Smooth muscle cell of the brain vasculature (primary cell): ENCODE measurements around the gene PLCH1.

Experiments used
- DNase-seq: peaks from one replicate; pipeline ENCODE4 v3.0.0-alpha.2; 2012; ENCODE audit warnings: low read depth, low spot score

The PLCH1 gene

GRCh38 chr3:155382396-155383042 is 362.4 kb downstream of the PLCH1 start:
- DNase-seq: peak; percentile 50

- no peak for DNase-seq
Measured at GRCh38 chr3:155377847-155378246, 367.0 kb downstream of the PLCH1 start.

DNA sequence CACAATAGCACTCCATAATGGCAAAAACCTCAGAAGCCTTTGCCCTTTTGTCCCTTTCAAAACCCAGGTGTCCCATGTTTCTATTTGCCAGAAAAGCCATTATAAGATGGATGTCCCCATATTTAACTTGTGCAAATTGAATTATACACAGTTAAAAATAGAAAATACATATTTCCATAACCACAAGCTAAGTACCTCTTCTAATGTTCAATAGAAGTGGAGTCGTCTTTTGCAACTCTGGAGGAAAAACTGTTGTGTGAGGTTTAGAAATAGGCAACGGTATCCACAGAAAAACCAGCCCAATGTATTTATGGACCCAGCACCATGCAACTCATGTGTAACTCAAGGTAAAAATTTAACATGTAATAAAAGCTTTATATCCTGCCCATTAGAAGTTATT is 367.8 kb downstream of the PLCH1 start:
- no peak for DNase-seq

DNA sequence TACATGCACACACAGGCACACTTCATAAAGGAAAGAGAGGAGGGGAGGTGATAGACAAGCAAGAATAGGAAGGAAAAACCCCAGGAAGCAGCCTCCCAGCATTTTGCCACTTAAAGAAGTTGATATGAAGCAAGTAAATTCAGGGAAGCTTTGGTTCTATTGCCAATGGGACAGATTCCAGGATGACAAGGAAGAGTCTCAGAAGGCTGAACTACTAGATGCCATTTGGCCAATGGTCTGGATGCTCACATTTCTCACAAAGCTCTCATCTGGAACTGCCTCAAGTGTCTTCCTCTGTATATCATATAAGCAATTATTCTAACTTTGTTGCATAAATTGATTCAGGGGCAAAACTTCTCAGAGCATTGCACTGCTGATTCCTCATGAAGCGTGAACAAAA is 372.6 kb downstream of the PLCH1 start:
- no peak for DNase-seq

DNA sequence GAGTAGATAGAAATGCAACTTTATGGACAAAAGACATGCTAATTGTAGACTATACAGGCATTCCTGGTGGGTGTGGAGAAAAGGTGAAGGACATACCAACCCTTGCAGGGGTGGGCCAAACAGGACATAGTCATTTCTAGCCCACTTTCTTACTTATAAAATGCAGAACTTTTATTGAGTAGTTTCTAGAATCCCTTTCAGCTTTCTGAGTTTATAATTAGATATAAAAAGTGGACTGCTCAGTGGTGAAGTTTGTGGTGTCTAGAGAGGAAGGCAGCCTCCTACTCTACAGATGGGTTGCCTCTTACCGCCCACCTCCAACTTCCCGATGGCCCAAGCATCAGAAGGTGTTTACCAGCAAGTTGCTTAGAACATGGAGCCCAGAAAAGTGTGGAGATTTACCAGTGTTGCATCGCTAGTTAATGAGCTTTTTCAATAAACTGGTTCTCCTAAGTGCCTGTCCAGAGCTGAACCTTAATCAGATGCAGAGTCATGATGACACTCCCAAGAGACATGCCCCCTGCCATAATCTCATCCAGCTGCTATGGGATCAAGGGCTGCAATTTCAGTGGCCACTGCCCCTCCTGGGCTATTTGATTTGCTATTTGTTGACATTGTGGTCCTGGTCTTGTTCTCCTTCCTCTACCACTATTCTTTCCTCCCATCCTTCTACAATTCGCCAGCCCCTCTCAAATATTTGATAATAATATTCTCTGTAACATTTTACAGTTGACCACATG is 373.9 kb downstream of the PLCH1 start:
- no peak for DNase-seq

- DNase-seq: no peak
Measured at GRCh38 chr3:155370198-155370597, 374.7 kb downstream of the PLCH1 start.

GRCh38 chr3:155369735-155370134 is 375.1 kb downstream of the PLCH1 start:
- no peak for DNase-seq

- no peak for DNase-seq
Measured at GRCh38 chr3:155369244-155369643, 375.6 kb downstream of the PLCH1 start.

DNA sequence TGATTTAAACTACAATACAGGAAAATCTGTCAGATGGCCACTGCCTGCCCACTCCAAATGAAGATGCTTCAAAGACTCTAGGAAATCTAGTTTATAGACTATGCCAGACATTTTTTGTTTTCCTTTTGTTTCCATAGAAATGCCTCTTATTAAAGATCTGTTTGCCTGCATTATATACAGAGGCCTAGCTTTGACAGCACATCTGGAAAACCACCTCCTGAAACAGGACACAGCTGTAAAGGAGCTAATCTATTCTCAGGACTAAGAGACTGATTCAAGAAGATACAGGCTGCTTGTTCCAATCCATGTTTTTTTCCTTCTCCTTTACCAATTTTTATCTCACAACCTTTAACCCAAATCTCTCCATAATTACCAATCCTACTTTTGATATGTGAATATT is 376.1 kb downstream of the PLCH1 start:
- no peak for DNase-seq

- DNase-seq: no peak
Measured at GRCh38 chr3:155367506-155367905, 377.4 kb downstream of the PLCH1 start.

DNA sequence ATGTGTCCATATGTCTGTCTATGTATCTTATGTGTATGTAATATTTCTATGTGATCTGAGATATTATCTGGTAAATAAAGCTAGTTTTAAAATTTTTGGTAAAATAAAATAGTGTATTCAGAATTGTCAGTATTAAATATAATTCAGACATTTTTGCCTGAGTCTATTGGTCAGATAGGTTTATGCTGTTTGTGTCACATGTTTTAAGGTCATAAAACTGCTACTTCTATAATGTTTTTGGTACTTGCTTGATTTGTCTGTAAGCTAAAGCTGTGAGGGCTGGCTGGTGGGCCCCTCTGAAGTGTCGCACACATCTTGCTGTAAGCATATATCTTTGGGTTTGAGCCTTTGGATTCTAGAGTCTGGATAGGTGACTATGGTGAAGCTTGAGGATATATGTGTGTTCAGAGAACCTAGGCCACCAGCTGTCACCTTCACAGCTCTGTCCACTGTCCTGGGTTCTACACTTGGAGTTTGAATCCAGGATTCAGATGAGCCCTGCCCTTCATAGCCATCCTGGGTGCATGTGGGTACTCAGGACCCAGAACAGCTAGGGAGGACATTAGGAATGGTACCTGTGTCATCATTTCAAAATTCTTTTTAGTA is 379.6 kb downstream of the PLCH1 start:
- DNase-seq: no peak

DNA sequence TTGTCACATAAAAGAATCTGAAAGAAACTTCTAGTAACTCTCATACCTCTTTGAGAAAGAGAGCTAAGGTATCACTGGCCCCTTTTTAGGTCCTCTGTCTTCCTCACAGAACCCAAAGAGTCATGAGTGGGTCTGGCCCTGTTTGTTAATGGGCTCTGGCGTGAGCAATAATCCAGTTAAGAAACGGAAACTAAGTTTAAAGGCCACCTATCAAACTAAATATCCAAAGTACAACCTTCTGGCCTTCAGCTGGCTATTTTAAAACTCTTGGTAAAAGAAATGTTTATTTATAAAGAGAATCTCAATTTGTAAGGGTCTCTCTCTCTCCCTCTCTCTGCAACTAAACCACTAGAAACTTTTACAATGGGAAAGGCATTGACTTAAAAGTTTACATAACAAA is 380.4 kb downstream of the PLCH1 start:
- DNase-seq: no peak

DNA sequence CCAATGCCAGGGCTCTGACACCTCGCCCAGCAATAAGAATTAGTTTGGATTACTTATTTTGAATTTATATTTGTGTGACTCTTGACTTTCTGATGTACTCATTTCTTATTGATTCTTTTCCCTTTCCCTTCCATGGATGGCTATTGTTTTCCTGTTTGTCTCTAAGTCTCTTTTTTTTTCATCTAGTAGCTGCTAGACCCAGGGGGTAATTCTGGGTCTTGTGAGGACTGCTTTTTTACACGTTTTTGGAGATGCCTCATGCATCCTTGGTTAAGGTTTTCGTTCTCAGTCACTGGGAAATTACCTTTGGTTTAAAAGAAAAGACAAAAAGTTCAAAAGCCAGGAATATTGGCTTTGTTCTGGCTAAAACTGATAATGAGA is 381.2 kb downstream of the PLCH1 start:
- no peak for DNase-seq

DNA sequence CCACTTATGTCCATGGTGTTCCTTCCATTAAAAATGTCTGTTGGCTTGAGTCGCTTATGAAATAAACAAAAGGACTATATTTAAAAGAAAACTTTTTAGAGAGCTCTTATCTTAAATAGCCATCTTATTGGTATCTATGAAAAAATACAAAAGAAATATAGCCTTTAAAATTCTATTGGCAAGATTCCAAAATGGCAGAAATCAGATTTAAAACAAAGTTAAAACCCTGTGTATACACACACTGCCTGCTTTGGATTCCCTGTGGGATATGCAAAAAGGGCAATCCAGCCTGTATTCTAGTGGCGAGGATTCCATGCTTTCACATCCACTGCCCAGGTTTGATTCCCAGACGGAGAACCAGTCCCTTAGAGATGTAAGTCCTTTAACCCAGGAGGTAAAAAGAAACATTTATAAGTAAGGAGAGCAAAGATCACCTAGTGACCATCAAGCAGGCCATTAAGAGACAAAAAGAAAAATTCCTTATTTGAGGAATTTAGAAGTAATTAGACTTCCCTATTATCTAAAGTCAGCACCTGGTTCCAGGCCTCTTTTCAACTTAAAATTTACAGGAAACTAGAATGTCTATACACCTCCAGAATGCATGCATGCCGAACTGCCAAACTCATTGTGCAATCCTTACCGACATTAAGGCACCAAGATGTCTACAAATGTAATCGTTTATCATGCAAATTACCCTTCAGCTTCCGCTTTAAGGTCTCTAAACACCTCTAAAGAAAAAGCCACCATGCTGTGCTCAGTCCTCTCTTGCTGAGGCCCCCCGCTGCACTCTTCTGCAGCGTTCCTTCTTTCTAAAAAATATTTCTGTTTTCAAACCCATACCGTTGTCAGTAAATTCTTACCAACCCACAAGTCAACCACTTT is 381.8 kb downstream of the PLCH1 start:
- DNase-seq: no peak

DNA sequence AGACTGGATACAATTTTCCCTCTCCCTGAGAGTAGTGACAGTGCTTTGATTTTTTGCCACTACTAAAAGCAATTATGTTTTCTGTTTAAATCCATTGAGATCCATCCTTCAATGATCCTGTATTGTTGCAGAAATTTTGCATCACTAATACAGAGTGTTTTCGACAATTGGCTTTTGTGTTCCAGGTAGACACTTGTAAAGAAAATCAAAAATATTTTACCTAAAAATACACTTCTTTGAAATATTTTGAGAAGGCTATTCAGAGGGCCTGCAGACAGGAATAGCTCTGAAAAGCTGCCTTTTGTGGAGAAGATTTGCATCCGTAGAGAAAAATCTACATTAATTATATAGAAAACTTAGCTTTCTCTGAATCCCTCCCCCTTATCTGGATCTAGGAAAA is 384.6 kb downstream of the PLCH1 start:
- DNase-seq: no peak

- DNase-seq: no peak
Measured at GRCh38 chr3:155356594-155357370, 388.1 kb downstream of the PLCH1 start.

DNA sequence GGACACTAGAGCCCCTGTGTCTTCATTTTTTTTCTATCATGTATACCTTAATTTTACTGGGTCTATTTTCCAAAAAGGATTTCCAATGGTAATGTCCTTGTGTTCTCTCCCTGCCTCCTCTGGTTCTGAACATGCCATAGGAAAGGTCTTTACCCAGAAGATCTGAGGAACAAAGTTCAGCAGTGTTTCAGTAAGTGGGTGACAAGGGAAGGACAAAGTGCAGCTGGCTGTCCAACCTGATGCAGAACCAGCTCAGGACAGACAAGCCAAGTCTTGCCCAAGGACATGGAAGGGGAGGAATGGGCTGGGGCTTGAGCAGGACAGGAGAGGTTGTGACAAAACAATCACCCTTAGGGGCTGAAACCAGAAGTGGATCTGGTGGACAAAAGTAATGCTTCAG is 390.2 kb downstream of the PLCH1 start:
- no peak for DNase-seq

GRCh38 chr3:155352900-155353490 is 391.9 kb downstream of the PLCH1 start:
- DNase-seq: no peak

GRCh38 chr3:155350571-155350970 is 394.3 kb downstream of the PLCH1 start:
- no peak for DNase-seq

GRCh38 chr3:155347901-155348300 is 397.0 kb downstream of the PLCH1 start:
- no peak for DNase-seq

DNA sequence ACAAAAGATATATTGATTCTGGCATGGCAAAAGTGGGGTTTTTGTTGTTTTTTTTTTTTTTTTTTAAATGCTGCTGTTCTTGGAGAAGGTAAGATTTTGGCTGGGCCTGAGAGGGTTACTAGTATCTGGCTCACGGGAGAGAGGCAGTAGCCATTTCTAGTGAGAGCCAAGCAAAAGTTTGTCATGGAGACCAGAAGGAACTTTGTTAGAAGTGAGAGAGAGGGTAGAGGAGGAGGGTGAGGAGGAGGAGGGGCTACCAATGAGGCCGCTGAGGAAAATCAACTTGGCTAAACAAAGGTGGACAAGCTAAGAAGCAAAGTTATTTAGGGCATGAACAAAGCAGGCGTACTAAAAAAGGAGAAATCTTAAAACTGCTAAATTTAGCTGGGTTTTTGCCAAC is 402.5 kb downstream of the PLCH1 start:
- no peak for DNase-seq
